HG03066 (cell line): ENCODE results near the gene RP9.
"Not testable (repeated sequence)": the region's sequence is repeated elsewhere in the genome, so short reads cannot be mapped to it uniquely, and the experiment has no call there.

ENCODE experiments used
- ATAC-seq: cut with Tn5 transposase; IDR thresholded peaks from one replicate; pipeline ENCODE4 v1.9.1; 2021; ENCODE audit warnings: low read depth; ENCODE audit not compliant: unreplicated experiment

Gene RP9

GRCh38 chr7:33107136-33108066, 1.8 kb downstream of the RP9 start:
- ATAC-seq: no peak

GRCh38 chr7:33101906-33102305, 7.3 kb downstream of the RP9 start:
- no peak for ATAC-seq

DNA sequence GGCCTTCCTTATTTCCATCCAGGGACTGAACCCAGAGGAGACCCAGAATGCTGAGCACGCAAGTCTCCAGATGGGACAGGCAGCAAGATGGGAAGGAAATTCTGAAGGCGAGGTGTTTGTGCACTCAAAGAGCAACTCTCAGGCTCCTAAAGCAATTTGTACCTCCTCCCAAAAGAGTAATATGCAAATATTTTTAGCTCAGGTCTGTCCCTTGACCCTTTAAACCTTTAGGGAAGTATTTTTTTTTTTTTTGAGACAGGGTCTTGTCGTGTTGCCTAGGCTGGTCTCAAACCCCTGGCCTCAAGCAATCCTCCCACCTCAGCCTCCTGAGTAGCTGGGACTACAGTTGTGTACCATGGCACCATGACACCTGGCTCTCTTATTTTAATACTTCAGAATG, 8.4 kb downstream of the RP9 start:
- no peak for ATAC-seq

- ATAC-seq: no peak
Observed at GRCh38 chr7:33099154-33099940, 9.9 kb downstream of the RP9 start.

DNA sequence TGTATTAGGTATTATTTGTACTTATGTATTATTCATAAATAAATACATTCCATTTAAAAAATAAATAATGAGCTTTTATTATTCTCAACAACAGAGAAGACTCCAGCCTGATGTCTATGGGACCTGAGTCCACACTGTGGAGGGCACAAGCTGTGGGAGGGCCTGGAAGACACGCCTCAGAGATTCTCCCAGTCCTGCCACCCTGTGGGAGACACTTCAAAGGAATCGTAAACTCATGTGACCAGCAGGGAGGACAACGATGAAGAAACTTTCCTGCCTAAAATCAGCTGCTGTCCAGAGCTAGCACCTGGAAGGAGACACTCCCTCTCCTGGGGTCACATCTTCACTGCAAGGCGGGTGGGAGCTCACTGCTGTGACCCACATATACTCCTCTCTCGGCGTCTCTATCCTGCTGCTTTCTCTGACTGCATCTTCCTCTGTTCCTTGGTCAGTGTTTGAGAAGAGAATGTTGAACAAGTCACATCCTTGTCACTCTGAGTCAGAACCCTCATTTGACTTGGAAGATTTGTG, 14.4 kb downstream of the RP9 start:
- ATAC-seq: not testable (repeated sequence)

DNA sequence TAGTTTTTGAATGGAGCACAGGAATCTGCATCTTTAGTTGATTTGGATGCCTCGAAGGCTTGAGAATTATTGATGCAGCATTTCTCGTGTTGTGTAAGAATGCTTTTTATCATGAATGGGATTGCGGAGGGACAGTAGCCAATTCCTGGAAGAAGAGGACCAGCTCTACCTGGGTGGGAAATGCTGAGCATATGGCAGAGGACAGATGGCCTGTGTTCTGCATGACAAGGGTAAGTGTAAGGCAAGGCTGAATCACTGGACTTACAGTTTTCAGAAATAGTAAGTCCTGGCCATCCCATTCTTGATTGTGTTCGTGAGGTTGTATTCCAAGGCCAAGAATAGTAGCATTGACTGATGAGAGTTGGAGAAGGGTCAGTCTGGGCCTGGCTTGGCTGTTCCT, 15.9 kb downstream of the RP9 start:
- no peak for ATAC-seq

- ATAC-seq: no peak
Observed at GRCh38 chr7:33091641-33092191, 17.5 kb downstream of the RP9 start.

GRCh38 chr7:33091111-33091531, 18.1 kb downstream of the RP9 start:
- no peak for ATAC-seq

DNA sequence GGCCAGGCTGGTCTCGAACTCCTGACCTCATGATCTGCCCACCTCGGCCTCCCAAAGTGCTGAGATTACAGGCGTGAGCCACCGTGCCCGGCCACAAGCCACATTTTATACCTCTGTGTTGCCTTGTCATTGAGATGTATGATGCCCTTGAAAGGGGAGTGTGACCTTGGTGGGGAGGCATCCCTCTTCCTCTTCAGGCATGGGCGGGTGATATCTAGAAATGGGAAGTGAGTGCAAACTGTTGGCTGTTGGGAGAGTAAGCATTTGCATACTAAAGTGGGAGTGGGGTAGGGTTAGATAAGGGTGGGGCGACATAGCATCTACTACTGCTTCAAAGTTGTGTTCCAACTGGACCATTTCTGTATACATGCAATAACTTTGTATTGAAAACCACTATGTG, 20.1 kb downstream of the RP9 start:
- ATAC-seq: no peak

DNA sequence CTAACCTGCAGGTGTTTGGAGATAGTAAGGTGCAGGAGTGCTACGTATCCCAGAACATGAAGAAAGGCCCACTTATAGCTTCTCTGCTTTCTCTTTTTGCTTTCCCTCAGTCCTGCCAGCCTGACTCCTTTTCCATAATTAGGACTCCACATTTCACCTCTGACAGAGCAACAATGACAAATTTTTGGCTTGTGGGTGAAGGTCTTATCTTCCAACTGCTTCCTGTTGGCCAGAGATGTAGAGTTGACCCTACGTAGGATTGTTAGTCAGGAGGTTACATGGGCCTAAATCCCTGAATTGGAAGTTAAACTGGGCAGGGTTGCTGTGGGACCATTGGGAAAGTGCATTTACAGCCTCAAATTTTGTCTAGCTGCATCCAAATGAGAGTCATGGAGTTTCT, 21.3 kb downstream of the RP9 start:
- ATAC-seq: no peak

- no peak for ATAC-seq
Observed at GRCh38 chr7:33087356-33087755, 21.8 kb downstream of the RP9 start.

DNA sequence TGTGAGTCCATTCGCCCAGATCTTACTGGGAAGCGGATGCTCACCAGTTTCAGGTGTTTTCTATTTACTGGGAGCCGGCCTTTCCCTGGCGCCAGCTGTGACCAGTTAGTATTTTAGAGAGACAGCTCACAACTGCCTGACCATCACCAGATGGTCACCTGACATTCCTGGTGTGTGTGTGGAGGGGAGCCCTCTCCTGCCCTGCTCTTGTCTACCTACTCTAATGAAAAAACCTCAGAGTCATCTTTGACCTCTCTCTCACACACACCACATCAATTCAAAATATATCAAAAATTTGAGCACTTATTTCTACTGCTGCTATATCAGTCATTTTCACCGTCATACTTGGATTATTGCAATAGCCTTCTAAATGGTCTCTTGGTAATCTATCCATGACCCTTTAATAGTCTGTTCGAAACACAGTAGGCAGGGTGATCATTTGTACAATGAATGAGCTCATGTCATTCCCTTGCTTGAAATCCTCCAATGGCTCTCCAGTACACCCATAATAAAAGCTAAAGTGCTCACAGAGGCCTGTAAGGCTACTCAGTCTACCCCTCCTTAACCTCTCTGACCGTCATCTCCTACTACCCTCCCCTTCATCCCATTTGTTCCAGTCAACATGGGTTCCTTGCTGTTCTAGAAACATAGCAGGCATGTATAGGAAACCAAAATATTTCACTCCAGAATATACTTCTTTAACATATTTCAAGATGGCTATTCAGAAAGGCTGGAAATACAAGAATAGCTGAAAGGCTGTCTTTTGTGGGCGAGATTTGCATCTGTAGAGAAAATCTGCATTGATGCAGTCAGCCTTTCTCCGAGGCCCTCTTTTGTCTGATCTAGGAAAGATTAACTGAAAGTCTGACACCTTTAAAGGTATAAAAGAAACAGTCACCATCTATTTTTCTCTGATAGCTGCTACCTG, 29.2 kb downstream of the RP9 start:
- no peak for ATAC-seq

DNA sequence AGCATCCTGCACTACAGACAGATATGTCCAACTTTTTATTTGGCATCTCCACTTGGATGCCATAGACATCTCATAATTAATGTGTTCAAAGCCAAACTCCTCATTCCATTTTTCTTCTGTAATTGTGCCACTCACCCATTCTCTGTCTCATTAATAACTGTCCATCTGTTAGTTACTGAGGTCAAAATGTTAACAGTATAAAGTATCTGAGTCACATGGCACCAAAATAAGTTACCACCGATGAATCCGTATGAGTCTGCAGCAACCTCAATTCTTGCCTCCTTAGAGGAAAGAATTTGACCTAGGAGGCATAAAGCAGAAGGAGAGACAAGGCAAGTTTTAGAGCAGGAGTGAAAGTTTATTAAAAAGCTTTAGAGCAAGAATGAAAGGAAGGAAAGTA, 30.1 kb downstream of the RP9 start:
- ATAC-seq: no peak

DNA sequence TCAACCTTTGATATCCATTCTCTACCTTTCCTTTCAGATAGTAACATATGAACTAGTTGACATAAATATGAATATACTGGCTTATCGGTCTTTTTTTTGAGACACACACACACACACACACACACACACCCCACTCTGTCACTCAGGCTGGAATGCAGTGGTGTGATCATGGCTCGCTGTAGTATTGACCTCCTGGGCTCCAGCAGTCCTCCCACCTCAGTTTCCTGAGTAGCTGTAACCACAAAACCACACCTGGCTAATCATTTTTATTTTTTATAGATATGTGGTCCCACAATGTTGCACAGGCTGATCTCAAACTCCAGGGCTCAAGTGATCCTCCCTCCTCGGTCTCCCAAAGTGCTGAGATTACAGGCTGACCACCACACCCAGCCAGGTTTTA, 32.5 kb downstream of the RP9 start:
- no peak for ATAC-seq

DNA sequence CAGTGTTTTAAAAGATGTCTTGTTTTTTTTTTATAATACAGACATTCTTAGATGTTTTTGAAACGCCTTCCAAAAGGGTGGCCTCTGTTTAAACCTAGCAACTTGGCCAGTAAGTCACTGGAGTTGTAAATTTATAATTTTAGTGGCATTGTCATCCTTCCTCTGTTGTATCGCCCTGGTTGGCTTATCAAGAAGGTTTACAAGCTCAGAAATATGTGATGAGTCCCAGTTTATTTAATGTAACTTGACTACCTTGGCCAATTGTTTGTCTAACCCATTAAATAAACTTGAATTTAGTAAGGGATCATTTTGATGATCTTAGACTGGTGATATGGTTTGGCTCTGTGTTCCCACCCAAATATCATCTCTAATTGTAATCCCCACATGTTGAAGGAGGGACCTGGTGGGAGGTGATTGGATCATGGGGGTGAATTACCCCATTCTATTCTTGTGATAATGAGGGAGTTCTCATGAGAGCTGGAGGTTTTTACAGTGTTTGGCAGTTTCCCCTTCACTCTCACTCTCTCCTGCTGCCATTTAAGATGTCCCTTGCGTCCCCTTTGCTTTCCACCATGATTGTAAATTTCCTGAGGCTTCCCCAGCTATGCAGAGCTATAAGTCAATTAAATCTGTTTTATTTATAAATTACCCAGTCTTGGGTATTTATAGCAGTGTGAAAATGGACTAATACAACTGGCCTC, 33.2 kb downstream of the RP9 start:
- no peak for ATAC-seq

DNA sequence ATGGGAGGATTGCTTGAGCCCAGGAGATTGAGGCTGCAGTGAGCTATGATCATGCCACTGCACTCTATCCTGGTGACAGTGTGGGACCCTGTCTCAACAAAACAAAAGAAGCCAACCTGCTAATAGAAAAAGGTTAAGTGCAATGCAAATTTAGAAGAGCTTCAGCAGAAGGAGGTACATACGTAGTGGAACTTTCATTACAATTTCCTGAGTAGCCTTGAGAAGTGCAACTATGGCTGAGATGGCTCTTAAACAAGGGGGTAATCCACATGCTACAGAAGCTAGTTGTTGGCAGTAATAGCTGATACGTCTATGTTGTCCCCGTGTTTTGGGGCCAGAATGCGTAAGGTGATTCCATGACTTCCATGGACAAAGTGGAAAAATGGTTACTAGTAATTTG, 36.0 kb downstream of the RP9 start:
- no peak for ATAC-seq

DNA sequence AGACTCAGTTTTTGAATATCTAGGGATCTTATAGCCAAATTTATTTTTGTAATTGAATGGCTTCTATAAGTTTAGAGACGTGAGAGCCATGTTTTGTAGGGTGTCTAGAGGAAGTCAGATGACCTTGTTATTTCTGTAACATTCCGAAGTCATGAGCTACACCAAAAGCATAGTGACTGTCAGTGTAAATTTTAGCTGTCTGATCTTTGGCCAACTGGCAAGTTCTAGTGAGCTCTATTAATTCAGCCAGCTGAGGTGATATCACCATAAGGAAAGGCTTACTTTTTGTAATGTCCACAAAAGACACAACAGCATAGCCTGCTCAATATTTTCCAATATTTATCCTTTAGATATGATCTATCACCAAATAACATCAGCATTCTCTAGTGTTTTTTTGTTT, 36.7 kb downstream of the RP9 start:
- no peak for ATAC-seq

DNA sequence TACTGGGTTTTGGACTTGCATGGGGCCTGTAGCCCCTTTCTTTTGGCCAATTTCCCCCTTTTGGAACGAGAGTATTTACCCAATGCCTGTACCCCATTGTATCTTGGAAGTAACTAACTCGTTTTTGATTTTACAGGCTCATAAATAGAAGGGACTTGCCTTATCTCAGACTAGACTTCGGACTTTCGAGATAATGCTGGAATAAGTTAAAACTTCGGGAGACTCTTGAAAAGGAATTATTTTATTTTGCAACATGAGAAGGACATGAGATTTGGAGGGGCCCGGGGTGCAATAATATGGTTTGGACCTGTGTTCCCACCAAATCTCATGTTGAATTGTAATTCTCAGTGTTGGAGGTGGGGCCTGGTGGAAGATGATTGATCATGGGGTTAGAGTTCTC, 38.4 kb downstream of the RP9 start:
- no peak for ATAC-seq

GRCh38 chr7:33070277-33070676, 38.9 kb downstream of the RP9 start:
- no peak for ATAC-seq

- ATAC-seq: no peak
Observed at GRCh38 chr7:33067921-33068320, 41.3 kb downstream of the RP9 start.
